GM18907 (cell line): ENCODE results near the gene NCKAP5.

Experiments used
- ATAC-seq: cut with Tn5 transposase; IDR thresholded peaks from one replicate; pipeline ENCODE4 v1.9.1; 2021; ENCODE audit warnings: mild to moderate bottlenecking, moderate library complexity; ENCODE audit not compliant: unreplicated experiment

Gene NCKAP5

DNA sequence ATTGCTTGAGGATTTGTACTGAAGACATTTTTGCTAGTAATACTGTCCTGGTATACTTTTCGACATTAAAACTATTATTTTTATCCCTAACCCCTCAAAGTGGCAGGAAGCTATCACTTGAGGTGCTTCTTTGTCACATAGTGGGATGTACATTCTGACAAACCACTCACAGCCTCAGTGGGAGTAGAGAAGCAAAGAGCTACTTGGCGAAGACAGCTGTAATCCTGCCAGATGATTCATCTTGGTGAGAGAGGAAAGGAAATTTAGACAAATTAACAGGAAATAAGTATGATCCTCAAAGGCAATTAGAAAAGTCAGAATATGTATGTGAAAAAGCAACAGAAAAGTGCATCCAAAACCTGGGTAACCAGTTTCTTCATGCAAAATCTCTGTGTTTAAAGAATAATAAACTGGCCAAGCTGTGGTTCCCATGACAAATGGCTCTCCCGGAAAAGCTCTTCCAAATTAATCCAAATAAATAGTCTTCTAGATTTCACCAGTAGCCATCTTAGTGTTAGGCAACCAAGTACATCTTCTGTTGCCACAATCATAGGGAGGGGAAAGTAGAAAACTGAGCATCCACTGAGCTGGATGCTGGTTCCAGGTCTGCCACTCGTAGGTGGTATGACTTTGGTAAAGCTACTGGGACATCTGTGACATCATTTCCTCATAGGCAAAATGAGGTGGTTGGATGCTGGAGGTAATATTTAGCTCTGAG is 590.3 kb downstream of the NCKAP5 start:
- no peak for ATAC-seq

DNA sequence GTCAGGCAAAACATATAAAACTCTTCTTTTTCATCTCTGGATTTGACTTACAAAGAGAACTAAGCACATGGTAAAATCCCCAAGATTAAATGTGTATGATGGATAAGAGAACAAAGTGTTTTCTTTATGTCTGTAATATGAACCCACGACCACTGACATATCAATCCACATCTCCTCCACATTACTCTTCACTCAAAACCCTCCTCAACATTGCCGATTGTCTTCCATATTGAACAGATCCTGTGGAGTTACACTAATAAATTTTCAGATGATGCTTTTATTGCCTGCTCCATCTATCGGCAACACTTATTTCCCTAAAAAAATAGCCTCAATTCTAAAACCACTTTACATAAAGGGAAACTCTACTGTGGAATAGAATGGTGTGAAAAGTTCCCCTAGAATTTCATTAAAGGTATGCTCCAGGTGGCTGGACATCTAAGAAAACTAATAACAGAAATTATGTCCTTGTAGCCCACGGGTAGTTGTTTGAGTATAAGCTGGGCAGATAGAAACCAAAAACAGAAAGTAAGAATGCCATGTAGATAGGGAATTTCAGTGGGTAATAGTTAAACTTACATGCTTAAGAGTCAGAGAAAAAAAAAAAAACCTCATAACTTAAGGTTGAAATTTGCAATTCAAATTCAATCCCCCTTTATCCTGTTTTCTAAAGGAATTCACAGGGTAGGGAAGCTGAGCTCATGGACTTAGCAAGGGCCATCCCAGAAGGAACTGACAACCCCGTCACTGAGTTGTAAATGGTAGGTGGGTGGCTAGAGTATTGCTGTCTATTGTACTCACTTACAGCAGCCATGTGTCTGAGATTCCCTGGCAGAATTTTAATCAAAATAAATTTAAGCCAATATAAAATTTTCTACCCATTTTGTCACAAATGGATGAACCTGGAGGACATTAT is 592.8 kb downstream of the NCKAP5 start:
- ATAC-seq = peak; percentile 52

DNA sequence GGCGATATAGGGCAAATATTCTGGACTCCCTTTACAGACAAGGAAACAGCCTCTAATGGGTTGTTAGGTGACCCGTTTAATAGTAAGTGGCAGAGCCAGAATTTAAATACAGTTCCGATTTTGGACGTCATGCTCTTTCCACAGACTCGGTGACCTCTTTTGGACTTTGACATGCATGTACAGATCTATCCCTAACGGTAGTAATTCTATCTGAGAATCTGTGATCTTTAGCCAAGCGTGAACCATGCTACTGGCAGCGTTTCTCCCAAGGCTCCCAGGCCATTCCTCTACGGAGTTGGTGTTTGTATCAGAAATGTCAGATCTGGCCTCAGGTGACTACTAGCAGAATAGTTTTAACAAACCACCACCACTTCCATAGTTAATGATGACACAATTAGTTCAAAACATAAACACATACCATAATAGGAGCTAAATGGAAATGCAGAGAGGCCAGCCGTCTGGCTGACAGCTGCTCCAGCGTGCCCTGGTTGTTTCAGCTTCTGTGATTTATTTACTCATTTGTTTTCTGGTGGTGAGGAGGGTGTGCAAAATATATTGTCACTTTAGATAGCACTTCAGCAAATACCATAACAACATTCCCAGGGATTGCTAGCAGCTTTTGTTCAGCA is 593.7 kb downstream of the NCKAP5 start:
- ATAC-seq = no peak

DNA sequence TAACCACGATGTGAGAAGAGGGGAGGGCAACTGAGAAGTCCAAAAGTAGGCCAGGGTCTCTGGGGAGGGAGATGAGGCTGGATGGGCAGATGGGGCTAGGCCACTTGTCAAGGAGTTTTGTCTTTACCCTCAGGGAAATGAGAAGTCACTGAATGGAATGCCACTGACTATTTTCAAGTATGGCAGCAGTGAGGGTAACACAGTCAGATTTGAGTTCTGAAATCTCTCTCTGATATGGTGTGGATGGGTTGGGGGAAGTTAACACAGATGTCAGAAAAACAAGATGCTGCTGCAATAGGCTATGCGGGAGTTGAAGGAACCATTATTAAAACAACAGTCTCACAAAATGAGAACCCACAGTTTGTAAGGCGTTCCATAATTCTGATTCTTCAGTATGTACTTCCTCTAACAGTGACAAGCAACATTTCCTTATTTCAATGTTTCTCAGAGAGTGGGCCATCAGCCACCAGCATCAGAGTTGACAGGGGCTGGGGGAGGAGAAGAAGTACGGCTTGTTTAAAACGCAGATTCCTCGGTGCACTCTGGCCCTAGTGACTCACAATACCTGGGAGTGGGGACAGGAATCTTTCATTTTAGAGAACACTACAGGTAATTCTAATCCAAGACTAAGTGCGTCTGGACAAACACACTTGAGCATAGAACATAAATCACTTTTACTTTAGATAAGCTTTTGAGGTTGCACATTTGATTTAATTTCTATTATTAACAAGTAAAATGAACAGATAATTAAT is 596.8 kb downstream of the NCKAP5 start:
- no peak for ATAC-seq

DNA sequence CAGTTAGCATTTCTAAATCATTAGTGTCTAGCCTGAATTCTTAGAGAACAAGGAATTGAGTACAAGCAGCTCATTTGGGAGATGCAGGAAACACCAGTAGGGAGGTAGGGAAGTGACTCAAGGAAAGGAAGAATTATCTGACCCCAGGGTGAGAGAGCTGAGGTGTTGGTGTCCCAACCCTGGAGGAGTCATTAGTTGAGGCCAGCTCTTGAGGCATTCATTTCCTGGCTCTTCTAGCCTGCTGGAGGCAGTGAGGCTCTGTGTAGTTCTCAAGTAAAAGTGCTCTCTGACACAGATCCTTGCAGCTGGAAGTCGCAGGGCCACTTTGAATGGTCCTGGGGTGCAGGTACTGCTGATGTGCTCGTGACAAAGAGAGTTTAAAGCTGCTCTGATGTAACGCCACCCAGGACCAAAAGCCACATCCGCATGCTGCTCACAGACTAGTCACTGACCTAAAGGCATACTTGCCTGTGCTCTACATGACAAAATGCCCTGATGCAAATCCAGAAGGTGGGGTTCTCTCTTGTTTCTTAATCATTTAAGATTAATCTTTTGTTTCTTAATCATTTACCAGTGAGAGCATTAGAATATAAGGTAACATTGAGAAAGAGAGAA is 598.8 kb downstream of the NCKAP5 start:
- no peak for ATAC-seq

DNA sequence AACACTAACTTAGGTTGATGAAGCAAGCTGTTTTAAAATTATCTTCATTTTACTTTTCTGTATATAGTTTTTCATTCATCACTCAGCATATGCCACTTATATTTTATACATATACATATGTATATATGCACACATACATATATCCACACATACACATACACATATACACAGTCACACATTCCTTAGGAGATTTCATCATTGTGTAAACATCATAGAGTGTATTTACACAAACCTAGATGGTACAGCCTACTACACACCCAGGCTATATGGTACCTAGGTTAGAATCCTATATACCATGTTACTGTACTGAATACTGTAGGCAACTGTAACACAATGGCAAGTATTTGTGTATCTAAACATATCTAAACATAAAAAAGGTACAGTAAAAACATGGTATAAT is 602.8 kb downstream of the NCKAP5 start:
- no peak for ATAC-seq

DNA sequence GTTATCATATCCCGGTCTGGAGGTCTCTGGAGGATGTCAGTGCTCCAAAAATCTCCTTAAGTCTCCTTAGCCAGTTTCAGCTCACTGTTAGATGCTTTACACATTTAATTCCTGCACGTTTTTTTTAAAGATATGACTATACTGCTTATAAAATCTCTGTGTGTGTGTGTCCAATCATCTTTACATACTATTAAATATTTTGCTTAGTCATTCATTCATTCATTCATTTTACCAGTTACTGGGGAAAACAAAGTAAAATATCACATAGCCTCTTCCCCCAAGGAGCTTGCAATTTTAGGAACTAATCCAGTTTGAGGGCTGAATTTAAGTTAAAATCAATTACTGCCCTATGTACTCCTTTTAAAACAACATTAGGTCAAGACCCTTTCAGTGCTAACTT is 605.1 kb downstream of the NCKAP5 start:
- no peak for ATAC-seq

DNA sequence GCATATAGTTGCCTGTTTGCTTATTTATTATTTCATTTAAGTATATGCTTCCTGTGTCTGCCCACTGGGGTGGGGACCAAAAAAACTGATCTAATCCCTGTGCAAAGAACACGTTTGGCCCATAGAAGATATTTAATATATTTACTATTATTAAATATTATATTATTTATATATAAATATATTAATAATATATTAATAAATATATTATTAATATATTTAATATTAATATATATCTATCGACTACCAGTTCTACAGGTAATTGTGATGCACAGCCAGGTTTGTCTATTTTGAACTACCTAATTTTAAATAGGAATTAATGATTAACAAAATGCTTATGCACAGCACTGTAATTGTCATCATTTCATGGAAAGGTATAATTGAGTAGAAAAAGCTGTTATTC is 609.4 kb downstream of the NCKAP5 start:
- no peak for ATAC-seq

DNA sequence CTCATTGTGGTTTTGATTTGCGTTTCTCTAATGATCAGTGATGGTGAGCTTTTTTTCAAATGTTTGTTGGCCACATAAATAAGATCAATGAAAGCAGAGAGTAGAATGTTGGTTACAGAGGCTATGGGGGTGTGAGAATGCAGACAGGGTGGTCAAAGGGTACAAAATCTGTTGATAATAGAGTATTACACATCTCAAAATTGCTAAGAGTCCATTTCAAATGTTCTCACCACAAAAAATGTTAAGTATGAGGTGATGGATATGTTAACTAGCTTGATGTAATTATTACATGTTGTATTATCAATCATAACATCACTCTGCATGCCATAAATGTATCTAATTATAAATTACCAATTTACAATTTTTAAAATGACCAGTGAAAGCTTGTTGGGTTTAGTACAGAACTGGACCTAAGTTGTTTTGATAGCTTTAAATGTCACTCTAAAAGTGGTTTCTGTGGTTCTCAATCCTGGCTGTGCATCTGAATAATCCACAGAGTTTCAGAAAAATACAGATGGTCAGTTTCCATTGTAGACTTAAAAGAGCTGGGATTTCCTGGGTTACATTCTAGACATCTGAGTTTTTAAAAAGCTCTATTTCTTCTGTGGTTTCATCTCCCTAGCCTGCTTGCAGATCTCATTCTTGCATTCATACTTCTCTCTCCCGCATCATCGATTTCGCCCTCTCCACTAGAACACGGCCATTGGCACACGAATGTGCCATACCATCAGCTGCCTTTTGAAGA is 612.2 kb downstream of the NCKAP5 start:
- ATAC-seq = no peak

DNA sequence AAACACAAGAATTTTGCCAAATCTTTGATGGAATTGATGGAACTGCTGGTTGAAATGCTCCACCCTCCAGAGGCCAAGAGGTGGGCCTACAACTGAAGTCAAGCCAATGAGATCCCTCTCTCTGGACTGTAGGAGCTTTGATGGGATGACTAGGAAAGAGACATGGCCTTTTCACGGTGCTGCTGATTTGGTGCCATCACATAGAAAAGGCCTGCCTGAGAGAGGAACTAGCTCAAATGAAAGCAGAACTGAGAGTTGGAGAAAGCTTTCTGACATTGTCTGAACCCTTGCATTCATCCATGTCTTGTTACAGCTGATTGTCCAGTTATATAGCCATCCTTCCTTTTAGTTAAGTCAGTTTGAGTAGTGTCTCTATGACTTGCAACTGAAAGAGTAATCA is 614.5 kb downstream of the NCKAP5 start:
- peak; percentile 94 for ATAC-seq

DNA sequence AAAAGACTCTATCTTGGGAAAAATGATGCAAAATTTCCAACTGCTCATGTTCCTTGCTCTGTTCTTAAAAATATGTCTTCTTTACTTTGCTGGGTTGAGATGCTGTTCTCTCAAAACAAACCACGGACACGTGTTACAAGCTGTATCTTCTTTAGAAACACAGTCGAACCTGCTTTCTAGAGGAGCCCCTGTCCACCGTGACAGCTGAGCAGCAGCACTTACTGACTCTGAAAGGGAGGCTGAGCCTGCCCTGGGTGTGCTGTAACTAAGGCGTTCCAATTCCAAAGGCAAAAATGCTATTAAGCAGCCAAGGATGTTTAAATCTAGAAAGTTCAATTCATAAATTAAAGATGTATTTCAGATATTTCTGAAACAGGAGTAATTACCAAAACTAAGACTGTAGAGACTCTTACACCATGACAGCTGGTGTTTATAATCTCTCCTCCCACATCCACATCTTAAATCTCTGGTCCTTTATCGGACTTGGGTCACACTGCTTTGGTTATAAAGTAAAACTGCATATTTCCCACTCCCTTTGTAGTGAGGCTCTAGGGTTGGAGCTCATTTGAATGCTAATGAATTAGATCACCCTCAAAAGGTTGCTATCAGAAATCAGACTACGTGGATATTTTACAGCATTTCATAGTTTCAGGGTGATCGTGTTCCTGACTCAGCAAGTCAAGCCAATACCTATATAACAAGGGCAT is 617.1 kb downstream of the NCKAP5 start:
- no peak for ATAC-seq

DNA sequence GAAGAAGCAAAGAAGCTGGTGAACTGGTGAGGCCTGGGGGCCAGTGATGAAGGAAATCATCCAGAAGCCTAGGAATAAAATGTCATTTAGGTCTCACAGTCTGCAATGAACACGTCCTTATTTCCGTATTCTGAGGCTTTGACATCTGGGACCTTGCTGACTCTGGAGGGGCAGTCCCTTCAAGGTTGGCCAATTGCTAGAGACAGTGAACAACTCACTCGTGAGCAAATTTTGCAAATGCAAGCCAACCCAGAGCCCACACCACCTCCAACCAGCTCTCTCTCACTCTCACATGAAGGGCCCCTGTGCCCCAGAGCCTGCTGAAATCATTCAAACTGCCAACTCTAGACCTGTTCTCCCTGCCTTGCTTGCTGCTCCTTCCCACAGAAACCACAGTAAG is 619.2 kb downstream of the NCKAP5 start:
- peak; percentile 54 for ATAC-seq

DNA sequence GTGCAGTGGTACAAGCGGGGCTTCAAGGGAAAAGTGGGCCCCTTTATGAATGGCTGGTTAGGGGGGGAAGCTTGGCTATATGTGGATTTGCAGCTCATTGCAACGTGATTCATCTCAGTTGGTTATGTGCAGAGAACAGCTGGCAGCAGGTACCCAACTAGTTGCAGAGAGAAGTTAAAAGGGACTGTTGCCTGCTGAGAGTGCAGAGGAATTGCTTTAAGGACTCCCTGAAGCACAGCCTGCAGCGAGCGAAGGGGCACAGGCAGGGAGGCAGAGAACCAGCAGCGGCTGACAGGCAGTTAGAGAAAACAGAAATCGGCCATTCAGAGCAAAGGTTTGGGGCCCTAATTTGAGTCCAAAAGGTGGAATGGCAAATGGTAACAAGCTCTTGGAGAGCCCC is 620.1 kb downstream of the NCKAP5 start:
- no peak for ATAC-seq

DNA sequence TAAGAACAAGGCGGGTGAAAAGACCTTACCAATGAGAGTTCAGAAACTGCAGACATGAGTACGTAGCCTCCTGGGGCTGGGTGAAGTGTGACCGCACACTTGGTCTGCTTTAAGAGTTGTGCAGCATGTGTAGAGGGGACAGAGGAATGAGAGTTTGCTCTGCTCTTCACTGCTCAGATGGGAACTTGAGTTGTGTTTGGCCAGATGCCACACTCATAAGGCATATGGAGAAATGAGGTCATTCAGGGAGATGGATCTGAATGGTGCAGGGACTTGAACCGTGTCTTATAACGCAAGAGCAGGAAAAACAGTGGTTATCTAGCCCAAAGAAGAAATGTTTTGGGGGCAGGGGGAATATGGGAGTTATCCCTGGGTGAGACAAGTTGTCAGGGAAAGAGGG is 624.4 kb downstream of the NCKAP5 start:
- no peak for ATAC-seq

DNA sequence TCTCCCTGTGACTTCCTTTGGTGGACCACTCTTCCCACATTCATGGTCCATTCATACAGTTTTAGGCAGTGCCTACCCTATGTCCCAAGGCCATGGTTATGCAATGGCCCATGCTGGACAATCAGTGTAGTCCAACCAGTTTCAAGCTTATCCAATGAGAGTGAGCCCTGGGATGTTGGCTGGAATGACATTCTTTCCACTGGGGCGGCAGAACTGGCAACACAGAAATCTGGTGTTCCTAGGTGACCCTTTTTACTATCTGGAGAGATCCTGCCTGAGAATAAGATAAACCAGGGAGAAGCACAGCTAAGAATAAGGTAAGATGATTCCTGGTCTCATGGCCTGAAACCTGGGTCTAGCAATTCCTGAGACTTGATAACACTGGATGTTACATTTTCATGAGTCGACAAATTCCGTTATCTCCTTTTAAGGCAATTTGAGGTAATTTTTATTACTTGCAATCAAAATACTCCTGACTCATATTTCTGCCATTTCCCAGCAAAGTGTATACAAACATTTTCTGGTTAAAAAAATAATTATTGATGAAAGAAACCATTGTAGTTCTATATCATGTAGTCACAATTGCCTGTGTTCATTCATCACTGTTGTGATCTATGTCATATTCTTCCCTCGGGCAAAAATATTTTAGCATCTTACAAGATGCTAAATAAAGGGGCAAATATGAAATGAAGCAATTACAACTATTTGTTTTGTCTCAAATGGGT is 626.8 kb downstream of the NCKAP5 start:
- ATAC-seq = no peak

DNA sequence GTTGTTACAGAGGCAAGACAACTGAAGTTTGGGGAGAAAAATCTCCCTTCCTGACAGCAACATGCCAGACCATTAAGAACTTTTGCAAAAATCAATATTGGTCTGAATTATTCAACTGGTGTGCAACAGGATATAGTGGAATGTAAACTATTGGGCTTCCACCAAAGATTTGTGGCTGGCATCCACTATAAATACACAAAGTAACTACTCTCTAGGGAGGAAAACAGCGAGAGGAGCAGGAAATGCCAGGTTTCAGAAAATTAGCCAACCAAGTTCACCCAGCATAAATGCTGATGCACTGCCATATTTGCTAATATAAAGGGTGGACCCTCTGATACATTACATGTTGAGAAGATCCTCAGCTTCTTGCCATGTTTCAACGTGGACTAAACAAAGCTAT is 630.6 kb downstream of the NCKAP5 start:
- no peak for ATAC-seq

DNA sequence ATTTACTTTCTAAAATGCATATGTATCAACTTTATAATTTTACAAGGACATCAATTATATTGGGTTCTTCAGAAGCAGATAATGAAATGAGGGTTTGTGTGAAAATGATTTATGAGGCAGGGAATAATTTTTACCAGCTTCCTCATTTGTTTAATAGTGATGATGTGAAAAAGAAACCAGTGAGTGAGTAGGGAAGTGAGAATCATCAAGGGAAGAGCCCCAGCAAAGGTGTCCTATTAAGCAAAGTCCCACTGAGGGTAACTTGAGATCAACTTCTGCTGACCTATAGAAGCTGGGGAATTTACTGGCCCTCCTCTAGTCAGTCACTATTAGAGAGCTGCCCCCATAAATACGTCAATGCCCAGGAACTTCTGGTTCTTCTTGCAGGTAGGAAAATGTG is 631.5 kb downstream of the NCKAP5 start:
- peak; percentile 96 for ATAC-seq

DNA sequence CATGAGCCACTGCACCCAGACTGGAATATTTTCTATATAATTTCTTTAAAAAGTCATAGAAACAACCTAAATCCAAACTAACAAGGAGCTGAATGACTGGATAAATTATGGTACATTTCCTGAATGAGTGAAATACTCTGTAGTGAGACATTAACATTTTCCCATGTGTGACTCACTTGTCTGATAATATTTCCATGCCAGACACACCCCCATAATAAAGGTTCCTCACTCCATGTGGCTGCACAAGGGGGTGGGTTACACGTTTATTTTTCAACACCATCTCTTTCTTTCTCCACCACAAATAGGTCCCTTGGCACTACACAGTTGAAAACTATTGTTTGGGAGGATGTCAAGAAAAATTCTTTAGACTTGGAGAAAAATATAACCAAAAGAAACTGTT is 632.0 kb downstream of the NCKAP5 start:
- no peak for ATAC-seq

DNA sequence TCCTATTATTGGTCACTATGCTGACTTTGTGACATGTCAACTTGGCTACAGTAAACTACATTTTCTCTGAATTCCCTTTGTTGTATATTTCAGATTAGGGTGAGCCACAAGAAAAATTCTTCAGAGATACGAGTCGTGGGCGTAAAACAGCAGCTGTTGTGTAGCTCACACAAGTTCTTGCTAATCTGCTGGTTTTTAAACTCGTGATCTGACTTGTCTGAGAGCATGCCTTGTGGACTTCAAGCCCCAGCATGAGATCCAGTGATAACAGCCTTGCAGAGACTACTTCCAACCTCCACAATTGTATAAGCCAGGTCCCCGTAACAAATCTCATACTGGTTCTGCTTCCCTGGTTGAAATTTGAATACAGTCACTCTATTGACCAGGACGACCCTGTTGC is 638.5 kb downstream of the NCKAP5 start:
- ATAC-seq = no peak
